ENCODE data around the gene ASCC3. TPM values are rescaled to one million over a fixed set of nuclear protein-coding genes. Genes with fewer than 3 reads are reported as not detected.

Gene ASCC3
- total RNA-seq, 1 donor from 2014 or later: 57.9 TPM

DNA sequence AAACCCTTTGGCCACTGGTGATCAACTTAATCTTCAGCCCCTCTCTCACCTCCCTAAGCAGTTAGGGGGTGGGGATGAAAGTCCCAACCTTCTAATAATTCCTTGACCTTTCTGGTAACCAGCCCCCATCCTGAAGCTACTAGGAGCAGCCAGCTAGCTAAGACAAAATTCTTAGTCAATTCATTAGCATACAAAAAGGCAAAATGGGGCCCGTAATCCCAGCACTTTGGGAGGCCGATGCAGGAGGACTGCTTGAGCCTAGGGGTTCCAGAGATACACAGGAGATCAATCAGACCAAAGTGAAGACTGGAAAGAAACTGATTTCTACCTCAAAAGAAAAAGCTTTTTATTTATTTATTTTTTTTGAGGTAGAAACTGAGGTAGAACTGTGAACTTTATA, 1.8 kb downstream of the ASCC3 start:
- Mint-ChIP-seq H3K36me3 (ENCODE audit: low read depth, unreplicated experiment) (no peaks in the 10 kb centered on the region), H3K27me3 (ENCODE audit: unreplicated experiment) (no peaks in the 10 kb centered on the region), H3K27ac (ENCODE audit: unreplicated experiment) (no peak overlapping the region), H3K4me1 (ENCODE audit: unreplicated experiment) (peaks cover 23% of the 10 kb centered on the region), H3K4me3 (ENCODE audit: unreplicated experiment) (peak overlapping the region; percentile 74), H3K9me3 (ENCODE audit: unreplicated experiment) (no peaks in the 10 kb centered on the region)
- TF ChIP-seq, protein P1, sequence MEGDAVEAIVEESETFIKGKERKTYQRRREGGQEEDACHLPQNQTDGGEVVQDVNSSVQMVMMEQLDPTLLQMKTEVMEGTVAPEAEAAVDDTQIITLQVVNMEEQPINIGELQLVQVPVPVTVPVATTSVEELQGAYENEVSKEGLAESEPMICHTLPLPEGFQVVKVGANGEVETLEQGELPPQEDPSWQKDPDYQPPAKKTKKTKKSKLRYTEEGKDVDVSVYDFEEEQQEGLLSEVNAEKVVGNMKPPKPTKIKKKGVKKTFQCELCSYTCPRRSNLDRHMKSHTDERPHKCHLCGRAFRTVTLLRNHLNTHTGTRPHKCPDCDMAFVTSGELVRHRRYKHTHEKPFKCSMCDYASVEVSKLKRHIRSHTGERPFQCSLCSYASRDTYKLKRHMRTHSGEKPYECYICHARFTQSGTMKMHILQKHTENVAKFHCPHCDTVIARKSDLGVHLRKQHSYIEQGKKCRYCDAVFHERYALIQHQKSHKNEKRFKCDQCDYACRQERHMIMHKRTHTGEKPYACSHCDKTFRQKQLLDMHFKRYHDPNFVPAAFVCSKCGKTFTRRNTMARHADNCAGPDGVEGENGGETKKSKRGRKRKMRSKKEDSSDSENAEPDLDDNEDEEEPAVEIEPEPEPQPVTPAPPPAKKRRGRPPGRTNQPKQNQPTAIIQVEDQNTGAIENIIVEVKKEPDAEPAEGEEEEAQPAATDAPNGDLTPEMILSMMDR (IDR thresholded peaks at IDR 0.05; ENCODE audit: unreplicated experiment): no peak
- no peak for DNase-seq (ENCODE audit: low spot score)

DNA sequence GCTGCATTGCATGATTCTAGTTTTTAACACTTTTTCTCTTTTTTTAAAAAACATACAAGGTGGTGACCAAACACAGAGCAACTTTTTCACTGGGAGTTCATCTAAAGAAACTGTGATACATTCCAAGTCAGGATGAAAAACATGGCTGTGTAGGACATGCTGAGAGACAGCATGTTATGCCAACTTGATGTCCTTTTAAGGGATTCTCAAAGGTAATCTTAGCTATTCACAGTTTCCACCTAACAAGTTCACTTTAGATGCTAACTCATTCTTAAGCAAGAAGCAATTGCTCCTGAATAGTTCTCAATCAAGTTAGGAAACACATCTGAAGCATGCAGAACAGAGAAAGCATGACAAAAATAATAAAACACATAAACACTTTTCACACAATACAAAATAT, 3.3 kb downstream of the ASCC3 start:
- no peak overlapping the region for H3K27ac Mint-ChIP-seq (ENCODE audit: unreplicated experiment)
- TF ChIP-seq, protein P1 (IDR thresholded peaks at IDR 0.05; ENCODE audit: unreplicated experiment): no peak
- no peak overlapping the region for H3K4me3 Mint-ChIP-seq (ENCODE audit: unreplicated experiment)
- H3K4me1 Mint-ChIP-seq (ENCODE audit: unreplicated experiment): peaks cover 27% of the 10 kb centered on the region
- H3K27me3 Mint-ChIP-seq (ENCODE audit: unreplicated experiment): no peaks in the 10 kb centered on the region
- no peaks in the 10 kb centered on the region for H3K9me3 Mint-ChIP-seq (ENCODE audit: unreplicated experiment)
- H3K36me3 Mint-ChIP-seq (ENCODE audit: low read depth, unreplicated experiment): no peaks in the 10 kb centered on the region
- DNase-seq (ENCODE audit: low spot score): no peak

DNA sequence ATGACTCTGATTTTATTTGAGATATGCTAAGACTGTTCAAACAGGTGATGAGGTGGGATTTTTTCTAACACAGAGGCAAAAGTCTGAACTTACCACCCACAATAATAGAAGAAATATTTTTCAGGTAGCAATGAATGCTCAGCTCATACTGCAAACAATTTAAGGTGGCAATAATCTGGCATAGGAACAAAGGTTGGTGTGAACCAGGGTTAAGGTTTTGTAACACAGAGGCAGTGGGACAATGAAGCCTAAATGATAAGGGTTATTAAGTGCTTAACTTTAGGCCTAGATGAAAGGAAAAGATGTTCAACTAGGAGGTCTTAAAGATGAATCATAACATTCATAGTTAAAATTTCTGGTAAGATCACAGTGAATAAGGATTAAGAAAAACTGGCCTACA, 4.9 kb downstream of the ASCC3 start:
- Mint-ChIP-seq H3K36me3 (ENCODE audit: low read depth, unreplicated experiment) (no peaks in the 10 kb centered on the region), H3K27me3 (ENCODE audit: unreplicated experiment) (no peaks in the 10 kb centered on the region), H3K4me1 (ENCODE audit: unreplicated experiment) (peaks cover 20% of the 10 kb centered on the region), H3K9me3 (ENCODE audit: unreplicated experiment) (no peaks in the 10 kb centered on the region), H3K27ac (ENCODE audit: unreplicated experiment) (no peak overlapping the region), H3K4me3 (ENCODE audit: unreplicated experiment) (no peak overlapping the region)
- DNase-seq (ENCODE audit: low spot score): no peak
- TF ChIP-seq, protein P1 (IDR thresholded peaks at IDR 0.05; ENCODE audit: unreplicated experiment): no peak

DNA sequence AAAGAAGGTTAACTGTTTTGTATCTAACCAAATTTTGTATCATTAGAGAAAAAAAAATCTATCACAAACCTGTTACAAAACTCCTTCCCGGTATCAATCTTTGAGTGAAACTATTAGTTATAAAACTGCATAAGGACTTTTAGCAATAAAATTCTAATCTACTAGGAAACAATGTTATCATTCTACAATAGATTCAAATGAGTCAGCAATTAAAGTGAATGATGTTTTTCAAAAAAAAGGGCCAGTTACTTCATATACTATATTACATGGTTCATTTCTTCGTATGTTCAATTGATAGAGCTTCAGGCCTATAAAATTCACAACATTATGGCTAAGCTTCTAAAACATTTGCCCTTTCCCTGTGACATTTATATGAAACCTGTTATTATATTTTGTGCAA, 15.6 kb downstream of the ASCC3 start:
- no peak overlapping the region for H3K4me3 Mint-ChIP-seq (ENCODE audit: unreplicated experiment)
- peaks cover 1% of the 10 kb centered on the region for H3K27me3 Mint-ChIP-seq (ENCODE audit: unreplicated experiment)
- H3K4me1 Mint-ChIP-seq (ENCODE audit: unreplicated experiment): no peaks in the 10 kb centered on the region
- H3K9me3 Mint-ChIP-seq (ENCODE audit: unreplicated experiment): no peaks in the 10 kb centered on the region
- DNase-seq (ENCODE audit: low spot score): no peak
- H3K27ac Mint-ChIP-seq (ENCODE audit: unreplicated experiment): no peak overlapping the region
- TF ChIP-seq, protein P1 (IDR thresholded peaks at IDR 0.05; ENCODE audit: unreplicated experiment): no peak
- peaks cover 2% of the 10 kb centered on the region for H3K36me3 Mint-ChIP-seq (ENCODE audit: low read depth, unreplicated experiment)

DNA sequence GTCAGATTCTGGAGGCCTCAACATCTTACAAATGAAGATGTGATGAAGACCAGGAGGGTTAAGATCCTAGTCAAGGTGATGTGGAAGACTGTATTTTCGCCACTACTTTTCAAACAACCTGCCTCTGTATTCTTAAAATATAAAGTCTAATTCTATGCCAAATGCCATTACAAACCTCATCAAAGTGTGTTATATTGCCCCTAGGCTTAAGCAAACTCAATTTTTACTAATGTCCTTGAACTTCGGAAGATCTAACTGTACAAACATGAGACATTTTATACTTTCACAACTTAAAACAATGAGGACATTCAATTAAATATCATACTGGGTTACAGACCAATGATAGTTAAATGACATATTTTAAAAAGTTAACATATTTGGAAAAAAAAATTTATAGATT, 19.1 kb downstream of the ASCC3 start:
- Mint-ChIP-seq H3K27ac (ENCODE audit: unreplicated experiment) (no peak overlapping the region), H3K27me3 (ENCODE audit: unreplicated experiment) (no peaks in the 10 kb centered on the region), H3K4me3 (ENCODE audit: unreplicated experiment) (no peak overlapping the region), H3K36me3 (ENCODE audit: low read depth, unreplicated experiment) (no peaks in the 10 kb centered on the region), H3K4me1 (ENCODE audit: unreplicated experiment) (no peaks in the 10 kb centered on the region), H3K9me3 (ENCODE audit: unreplicated experiment) (no peaks in the 10 kb centered on the region)
- TF ChIP-seq, protein P1 (IDR thresholded peaks at IDR 0.05; ENCODE audit: unreplicated experiment): no peak
- DNase-seq (ENCODE audit: low spot score): no peak

Data from endothelial cell (in vitro differentiated cells).